GM18511 (cell line): Measurements from ENCODE around the gene MACROD2.

Experiments used
- ATAC-seq: cut with Tn5 transposase; IDR thresholded peaks from one replicate; pipeline ENCODE4 v1.9.1; 2021; ENCODE audit warnings: mild to moderate bottlenecking, moderate library complexity; ENCODE audit not compliant: unreplicated experiment

The MACROD2 gene

GRCh38 chr20:14507711-14508110, 512.4 kb downstream of the MACROD2 start:
- ATAC-seq = no peak

- no peak for ATAC-seq
These were observed 515.0 kb downstream of the MACROD2 start for GRCh38 chr20:14510341-14510740.

DNA sequence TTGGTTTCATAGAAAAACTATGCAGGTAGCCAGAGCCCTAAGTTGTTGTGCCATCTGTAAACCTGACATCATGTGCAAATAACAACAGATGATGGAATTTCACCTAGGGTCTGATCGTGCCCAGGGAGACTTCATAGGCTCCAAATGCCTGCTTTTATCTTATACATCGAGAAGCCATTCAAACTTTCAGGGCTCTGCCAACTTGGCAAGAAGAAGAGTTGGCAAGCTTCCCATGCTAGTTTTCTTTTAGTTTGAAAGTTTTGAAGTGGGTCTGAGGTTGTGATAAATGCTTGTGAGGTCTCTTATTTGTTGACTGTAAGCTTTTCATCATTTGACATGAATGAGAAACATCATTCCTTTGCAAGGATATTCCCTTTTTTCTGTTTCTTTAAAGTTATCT, 517.5 kb downstream of the MACROD2 start:
- no peak for ATAC-seq

DNA sequence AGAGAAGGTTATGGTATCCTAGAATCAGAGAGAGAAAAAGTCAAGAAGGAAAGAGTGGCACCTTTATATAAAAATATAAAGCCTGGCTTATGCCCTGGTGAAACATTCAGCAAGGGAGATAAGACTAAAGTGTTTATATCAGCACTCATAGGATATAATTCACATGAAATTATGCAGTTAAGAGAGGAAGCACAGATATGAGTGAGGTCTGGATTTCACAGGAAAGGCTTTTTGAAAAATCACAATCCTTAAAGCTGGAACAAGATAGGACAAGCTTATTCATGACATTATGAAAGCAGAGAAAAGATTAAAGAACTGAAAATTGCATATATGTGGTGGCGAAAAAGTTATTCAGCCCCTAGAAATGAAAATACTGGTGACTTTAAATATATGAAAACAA, 523.3 kb downstream of the MACROD2 start:
- ATAC-seq = no peak

DNA sequence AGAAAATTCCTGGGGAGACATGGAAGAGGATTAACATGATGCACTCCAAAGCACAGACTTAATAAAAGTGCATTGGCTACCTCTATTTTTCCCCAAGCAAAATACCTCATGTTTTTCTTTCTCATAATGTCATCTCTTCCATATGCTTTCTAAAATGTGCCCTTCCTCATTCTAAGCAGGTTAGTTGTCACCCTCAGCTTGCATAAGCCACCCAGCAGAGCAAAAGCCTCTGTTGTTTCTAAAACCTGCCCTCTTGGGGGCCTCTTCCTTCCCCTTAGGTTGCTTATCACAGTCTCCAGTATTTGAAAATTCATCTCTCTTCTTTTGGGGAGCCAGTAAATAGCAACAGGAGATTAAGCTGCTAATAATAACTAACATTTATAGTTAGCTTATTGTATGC, 525.7 kb downstream of the MACROD2 start:
- ATAC-seq = no peak

- no peak for ATAC-seq
These were observed 526.1 kb downstream of the MACROD2 start for GRCh38 chr20:14521436-14521835.

- ATAC-seq = no peak
These were observed 527.3 kb downstream of the MACROD2 start for GRCh38 chr20:14522595-14522994.

- ATAC-seq = no peak
These were observed 527.8 kb downstream of the MACROD2 start for GRCh38 chr20:14523090-14523489.

DNA sequence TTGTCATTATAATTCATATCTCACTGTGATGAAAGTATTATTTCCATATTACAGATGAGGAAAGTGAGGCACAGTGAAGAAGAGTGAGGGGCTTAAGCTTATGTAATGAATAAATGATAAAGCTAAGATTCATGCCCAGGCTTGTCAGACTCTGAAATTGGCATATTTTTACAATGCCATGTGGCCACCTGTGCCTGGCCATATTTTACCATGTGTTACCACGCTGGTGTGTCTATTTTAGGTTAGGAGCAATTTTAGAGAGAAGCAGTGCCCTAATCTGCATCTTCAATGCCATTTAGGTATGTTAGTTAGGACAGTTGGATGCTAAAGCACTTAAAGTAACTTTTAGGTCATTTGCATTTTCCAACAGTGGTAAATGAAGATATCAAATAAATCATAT, 530.1 kb downstream of the MACROD2 start:
- ATAC-seq = no peak

- no peak for ATAC-seq
These were observed 531.6 kb downstream of the MACROD2 start for GRCh38 chr20:14526891-14527290.

- no peak for ATAC-seq
These were observed 536.5 kb downstream of the MACROD2 start for GRCh38 chr20:14531786-14532185.

DNA sequence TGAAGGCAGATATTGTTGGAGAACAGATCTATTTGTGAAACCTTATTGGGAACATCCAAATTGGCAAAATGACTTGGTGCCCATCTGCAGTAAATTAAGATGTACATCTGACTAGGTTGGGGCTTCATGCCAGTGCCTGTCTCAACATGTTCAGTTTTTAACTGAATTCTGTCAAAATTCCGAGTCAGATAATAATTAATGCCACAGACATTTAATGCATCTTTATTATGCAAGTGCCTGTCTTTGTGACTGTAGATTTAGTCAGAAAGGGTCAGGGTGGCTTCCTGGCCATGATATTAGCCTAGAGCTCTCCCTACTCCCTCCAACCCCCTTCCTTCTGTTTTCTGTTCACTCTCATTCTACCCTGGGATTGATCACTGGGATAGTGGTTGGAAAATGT, 541.4 kb downstream of the MACROD2 start:
- no peak for ATAC-seq

DNA sequence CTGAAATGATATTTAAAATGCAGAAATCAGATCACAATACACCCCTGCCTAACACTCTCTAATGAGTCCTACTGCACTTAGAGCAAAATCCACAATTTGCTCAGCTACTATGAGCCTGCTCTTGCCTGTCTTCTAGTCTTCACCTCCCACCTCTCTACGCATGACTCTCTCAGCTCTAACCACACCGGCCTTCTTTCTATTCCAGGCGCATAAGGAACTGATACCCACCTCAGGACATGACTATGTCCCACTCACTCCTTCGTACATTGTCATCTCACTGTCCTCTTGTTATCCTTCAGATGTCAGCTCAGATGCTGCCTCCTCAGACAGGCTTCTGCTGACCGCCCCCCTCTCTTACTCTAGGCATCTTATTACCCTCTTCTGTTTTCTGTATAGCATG, 543.1 kb downstream of the MACROD2 start:
- ATAC-seq = peak; percentile 99

DNA sequence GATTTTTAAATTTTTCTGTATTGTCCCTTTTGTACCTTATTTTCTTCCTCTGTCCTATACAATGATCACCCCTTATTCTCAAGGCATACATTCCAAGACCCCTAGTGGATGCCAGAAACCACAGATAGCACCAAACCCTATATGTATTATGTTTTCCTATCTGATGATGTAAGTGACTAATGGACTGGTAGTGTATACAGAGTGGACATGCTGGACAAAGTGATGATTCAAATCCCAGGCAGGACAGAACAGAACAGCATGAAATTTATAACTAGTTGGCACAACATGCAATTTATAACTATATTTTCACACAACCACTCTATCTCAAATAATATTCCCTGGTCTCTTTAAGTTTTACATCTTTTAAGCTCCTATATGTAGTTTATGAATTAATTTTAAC, 547.7 kb downstream of the MACROD2 start:
- ATAC-seq = no peak

DNA sequence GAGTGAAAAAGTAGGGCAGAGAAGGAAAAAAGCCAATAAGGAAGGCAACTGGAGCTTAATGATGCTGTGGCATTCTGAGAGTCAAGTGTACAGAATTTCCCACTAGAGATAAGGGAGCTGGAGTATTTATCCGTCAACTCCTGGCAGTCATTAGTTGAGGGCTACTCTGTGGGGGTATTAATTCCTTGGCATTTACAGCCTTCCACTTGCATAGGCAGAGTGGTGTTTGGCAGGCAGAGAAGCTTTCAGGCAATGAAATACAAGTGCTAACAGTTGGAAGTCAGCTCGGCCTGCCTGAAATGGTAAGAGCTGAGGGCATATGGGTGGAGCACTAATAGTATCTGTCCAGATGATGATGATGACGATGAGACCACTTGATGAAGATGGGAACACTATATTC, 549.4 kb downstream of the MACROD2 start:
- no peak for ATAC-seq

- no peak for ATAC-seq
These were observed 555.3 kb downstream of the MACROD2 start for GRCh38 chr20:14550655-14551054.

DNA sequence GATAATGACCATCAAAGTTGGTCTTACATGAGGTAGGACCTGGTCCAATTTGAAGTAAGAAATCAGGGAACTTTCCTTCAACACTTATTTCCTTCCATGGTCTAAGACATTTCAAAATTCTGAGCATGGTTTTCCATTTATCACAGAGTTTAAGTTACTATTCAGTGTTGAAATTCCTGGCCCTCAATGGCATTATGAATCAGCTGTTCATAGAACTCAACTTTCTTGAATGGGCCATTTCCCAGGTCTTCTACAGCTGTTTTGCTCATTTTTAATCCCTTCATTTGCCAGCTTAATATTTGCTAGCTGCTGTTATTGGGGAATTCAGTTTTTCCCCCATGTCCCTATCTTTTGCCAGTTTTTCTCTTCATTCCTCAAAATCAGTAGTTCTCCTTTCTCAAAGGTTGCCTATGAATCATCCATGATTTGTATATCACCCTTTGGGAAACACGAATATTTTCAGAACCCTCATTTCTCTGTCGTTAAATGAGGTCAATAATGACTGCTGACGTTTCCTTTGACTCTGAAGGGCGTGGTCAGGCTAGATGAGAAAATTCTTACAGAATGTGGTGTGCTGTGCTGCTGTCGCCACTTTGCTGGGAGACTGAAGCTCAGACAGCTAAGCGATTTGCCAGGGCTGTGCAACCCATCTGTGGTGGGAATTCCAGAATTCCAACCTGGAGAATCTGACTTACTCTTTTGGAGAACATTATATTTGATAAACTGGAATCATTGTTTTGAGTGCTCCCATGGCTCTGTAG, 558.6 kb downstream of the MACROD2 start:
- no peak for ATAC-seq

DNA sequence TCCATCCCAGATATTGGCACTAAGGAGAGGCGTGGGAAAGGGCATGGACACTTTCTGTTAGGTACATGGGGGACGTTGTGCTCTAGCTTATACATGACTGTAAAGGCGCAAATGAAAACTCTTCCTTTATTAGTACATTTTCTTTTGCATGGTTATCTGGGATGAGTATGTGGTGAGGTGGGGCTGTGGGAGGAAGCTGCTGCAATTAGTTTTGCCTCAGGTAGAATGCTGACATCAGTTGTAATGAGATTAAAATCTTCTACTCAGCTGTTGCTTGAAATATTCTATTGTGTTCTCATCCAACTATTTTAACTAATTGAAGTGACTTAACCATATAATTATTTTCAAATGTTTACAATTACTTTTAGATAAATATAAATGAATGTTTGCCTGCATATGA, 560.4 kb downstream of the MACROD2 start:
- ATAC-seq = no peak

GRCh38 chr20:14556206-14556605, 560.9 kb downstream of the MACROD2 start:
- ATAC-seq = no peak

GRCh38 chr20:14559612-14560011, 564.3 kb downstream of the MACROD2 start:
- no peak for ATAC-seq

DNA sequence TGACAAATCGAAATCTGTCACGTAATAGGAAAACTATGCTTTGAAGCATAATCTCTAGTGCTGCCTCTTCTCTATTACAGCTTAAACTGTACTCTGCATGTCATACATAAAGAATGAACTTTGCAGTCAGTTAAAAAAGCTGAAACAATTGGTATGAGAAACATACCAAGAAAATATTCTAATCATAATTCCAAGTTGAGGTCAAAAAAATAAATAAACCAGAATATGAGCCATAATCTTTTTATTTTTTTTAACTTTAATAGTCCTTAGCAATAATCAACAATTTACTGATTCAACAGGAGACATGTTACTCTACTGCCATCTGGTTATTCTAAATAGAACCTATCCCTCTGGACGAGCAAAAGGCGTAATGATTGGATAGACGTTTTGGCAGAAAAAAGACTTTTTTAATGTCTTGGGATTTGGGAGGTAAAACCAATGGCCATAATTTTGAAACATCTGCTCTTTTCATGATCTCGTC, 566.5 kb downstream of the MACROD2 start:
- no peak for ATAC-seq

DNA sequence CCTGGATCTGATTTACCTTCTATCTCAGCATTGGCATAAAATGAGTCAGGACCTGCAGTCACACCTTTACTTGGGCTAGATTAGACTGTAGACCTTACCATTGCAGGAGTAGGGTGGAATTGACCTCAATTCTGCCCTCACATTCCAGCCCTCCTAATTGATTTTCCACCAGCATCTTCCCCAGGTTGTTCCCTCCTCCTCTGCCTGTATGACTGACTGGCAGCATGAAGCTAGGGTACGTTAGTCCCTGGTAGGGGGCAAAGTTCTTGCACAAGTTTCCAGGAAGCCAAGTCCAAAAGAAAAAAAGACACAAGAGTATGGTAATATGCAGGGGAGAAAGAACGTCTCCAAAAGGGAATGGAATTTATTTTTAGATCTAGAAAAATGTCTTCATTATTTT, 567.7 kb downstream of the MACROD2 start:
- ATAC-seq = no peak

GRCh38 chr20:14566505-14566904, 571.2 kb downstream of the MACROD2 start:
- ATAC-seq = no peak
